Gastroesophageal sphincter (tissue), 4 donors: ENCODE measurements around the gene TAF10. TPM values are rescaled to one million over a fixed set of nuclear protein-coding genes. Genes with fewer than 3 reads are reported as not detected.

Experiments
- ATAC-seq: fragments of 150-250 bp; one replicate; pipeline ENCODE4 v1.9.1; 2016; ENCODE audit warnings: mild to moderate bottlenecking, moderate library complexity
- H3K27ac ChIP-seq, 4 donors: fragments of 200-600 bp; sonication (generic) in 3 of 4; 1 replicate in 3 of 4; 2 replicates in 1 of 4; pipeline ENCODE4 v1.5.1; 2016 to 2019
- H3K27me3 ChIP-seq: fragments of 200-600 bp; sonication (generic); one replicate; pipeline ENCODE4 v1.5.1; 2019
- H3K36me3 ChIP-seq, 2 donors: fragments of 200-600 bp; sonication (generic); one replicate each; pipeline ENCODE4 v1.5.1; 2019; ENCODE audit warnings: control low read depth in 1 of 2
- H3K4me1 ChIP-seq, 3 donors: fragments of 200-600 bp; sonication (generic); 1 replicate in 2 of 3; 2 replicates in 1 of 3; pipeline ENCODE4 v1.5.1; 2016 to 2019; ENCODE audit warnings: control low read depth in 2 of 3
- H3K4me3 ChIP-seq, 2 donors: fragments of 200-600 bp; sonication (generic); one replicate each; pipeline ENCODE4 v1.5.1; 2019; ENCODE audit warnings: mild to moderate bottlenecking in 1 of 2, moderate library complexity in 1 of 2
- H3K9me3 ChIP-seq, 3 donors: fragments of 200-600 bp; sonication (generic); one replicate each; pipeline ENCODE4 v1.5.1; 2017 to 2019; ENCODE audit warnings: control low read depth in 2 of 3
- EP300 ChIP-seq: sonication (generic); formaldehyde crosslinking; IDR thresholded peaks from one replicate; pipeline ENCODE4 v1.6.1; 2017; ENCODE audit warnings: antibody characterized with exemption, mild to moderate bottlenecking
- POLR2A ChIP-seq, 2 donors: fragments of 450-650 bp; IDR thresholded peaks; one replicate each; pipeline ENCODE4 v1.6.1; 2017; ENCODE audit warnings: antibody characterized with exemption in 2 of 2, mild to moderate bottlenecking in 2 of 2, moderate library complexity in 1 of 2
- POLR2AphosphoS5 ChIP-seq: sonication (generic); formaldehyde crosslinking; IDR thresholded peaks from one replicate; pipeline ENCODE4 v1.6.1; 2017; ENCODE audit warnings: antibody characterized with exemption
- WGBS, 2 donors: methylation state at CpG; one replicate each; pipeline ENCODE4 v1.1.5; 2018; ENCODE audit warnings: low coverage in 1 of 2; 5-methylcytosine and 5-hydroxymethylcytosine counted together
- total RNA-seq, 4 donors: library from RNA; depleted of rRNA; stranded (reverse); fragments of >200 nt; gene quantifications; one replicate each; pipeline ENCODE4 v1.1.0, GENCODE V29; 2016
- TF ChIP-seq, protein P1 (sequence below), 4 experiments: fragments of 200-600 bp in 2 of 4; fragments of 450-650 bp in 2 of 4; sonication (generic) in 1 of 4; IDR thresholded peaks; one replicate each; pipeline ENCODE4 v1.5.1; 2017 to 2019; ENCODE audit warnings: antibody characterized with exemption in 4 of 4, mild to moderate bottlenecking in 2 of 4, moderate library complexity in 2 of 4

Gene TAF10
- total RNA-seq, 4 donors from 2014 or later: 21.7 to 41.1 (median 35.4) TPM

DNA sequence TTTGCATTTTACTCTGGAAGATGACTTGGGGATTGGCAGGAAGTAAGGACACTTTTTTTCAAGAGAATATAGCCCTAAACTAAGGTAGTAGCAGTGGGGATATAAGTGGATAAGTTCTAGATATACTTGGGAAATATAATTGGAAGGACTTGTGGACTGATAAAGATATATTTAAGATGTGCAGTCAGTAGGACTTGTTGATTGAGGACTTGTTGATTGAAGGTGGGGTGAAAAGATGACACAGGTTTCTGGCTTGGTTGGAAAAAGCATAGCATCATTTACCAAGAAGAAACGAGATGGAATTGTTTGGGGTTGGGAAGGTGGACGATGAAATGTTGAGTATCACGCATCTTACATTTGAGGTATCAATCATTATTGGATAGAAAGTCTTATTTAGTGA, 1.5 kb upstream of the TAF10 start:
- Histone ChIP-seq H3K4me3 (no peak overlapping the region), H3K4me1 (peaks cover 2 to 64% (median 26%) of the 10 kb centered on the region in 3 donors), H3K9me3 (no peaks in the 10 kb centered on the region), H3K27me3 (no peaks in the 10 kb centered on the region), H3K27ac (peak overlapping the region; percentile 75 to 99 (median 98)), H3K36me3 (peaks cover 4 to 58% of the 10 kb centered on the region in 2 donors)
- no peak for TF ChIP-seq EP300
- no peak for TF ChIP-seq POLR2AphosphoS5
- TF ChIP-seq, protein P1, sequence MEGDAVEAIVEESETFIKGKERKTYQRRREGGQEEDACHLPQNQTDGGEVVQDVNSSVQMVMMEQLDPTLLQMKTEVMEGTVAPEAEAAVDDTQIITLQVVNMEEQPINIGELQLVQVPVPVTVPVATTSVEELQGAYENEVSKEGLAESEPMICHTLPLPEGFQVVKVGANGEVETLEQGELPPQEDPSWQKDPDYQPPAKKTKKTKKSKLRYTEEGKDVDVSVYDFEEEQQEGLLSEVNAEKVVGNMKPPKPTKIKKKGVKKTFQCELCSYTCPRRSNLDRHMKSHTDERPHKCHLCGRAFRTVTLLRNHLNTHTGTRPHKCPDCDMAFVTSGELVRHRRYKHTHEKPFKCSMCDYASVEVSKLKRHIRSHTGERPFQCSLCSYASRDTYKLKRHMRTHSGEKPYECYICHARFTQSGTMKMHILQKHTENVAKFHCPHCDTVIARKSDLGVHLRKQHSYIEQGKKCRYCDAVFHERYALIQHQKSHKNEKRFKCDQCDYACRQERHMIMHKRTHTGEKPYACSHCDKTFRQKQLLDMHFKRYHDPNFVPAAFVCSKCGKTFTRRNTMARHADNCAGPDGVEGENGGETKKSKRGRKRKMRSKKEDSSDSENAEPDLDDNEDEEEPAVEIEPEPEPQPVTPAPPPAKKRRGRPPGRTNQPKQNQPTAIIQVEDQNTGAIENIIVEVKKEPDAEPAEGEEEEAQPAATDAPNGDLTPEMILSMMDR (IDR thresholded peaks at IDR 0.05): no peak
- TF ChIP-seq POLR2A (IDR thresholded peaks at IDR 0.05): no peak
- ATAC-seq: no peak
- WGBS, 2 donors: 89 to 92% methylated on average over 3 of the region's 3 CpGs

DNA sequence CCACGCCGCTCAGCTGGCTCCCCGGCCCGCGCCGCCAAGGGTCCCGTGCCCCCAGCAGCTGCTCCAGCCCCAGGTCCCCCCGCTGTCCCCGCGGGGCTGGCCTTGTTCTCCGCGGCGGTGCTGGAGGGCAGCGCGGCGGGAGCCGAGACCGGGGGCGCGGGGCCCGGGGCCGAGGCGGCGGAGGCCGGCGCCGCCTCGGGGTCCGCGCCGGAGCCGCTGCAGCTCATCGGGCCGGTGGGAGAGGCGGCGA, 128 bp downstream of the TAF10 start:
- H3K36me3 ChIP-seq: peaks cover 4 to 64% of the 10 kb centered on the region in 2 donors
- peak overlapping the region; percentile 63 to 88 for H3K4me3 ChIP-seq
- WGBS, 2 donors: no CpG with 5 or more reads among the region's 36 CpGs
- H3K27ac ChIP-seq: peak overlapping the region; percentile 92 to 99 (median 98)
- H3K4me1 ChIP-seq: peaks cover 7 to 64% (median 27%) of the 10 kb centered on the region in 3 donors
- no peaks in the 10 kb centered on the region for H3K9me3 ChIP-seq
- TF ChIP-seq, protein P1 (IDR thresholded peaks at IDR 0.05): peak in 1 of 4 experiments; percentile 10
- TF ChIP-seq POLR2AphosphoS5 (no peak), EP300 (no peak), POLR2A (IDR thresholded peaks at IDR 0.05) (no peak)
- H3K27me3 ChIP-seq: no peaks in the 10 kb centered on the region
- no peak for ATAC-seq

- peak; percentile 11 for ATAC-seq
These were observed 689 bp downstream of the TAF10 start for GRCh38 chr11:6611092-6611962.

DNA sequence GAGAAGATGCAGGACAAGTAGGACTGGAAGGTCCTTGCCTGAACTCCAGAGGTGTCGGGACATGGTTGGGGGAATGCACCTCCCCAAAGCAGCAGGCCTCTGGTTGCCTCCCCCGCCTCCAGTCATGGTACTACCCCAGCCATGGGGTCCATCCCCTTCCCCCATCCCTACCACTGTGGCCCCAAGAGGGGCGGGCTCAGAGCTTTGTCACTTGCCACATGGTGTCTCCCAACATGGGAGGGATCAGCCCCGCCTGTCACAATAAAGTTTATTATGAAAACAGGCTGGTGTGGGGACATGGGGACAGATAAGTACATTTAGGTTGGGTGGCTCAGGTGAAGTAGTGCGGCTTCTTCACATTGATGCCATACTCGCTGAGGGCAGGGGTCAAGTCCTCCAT, 1.4 kb downstream of the TAF10 start:
- TF ChIP-seq POLR2A (IDR thresholded peaks at IDR 0.05) (no peak), POLR2AphosphoS5 (no peak)
- Histone ChIP-seq H3K9me3 (no peaks in the 10 kb centered on the region), H3K36me3 (peaks cover 4 to 51% of the 10 kb centered on the region in 2 donors), H3K4me3 (peak overlapping the region in 1 of 2 donors; percentile 88), H3K4me1 (peaks cover 7 to 74% (median 34%) of the 10 kb centered on the region in 3 donors), H3K27me3 (no peaks in the 10 kb centered on the region), H3K27ac (peak overlapping the region; percentile 92 to 99 (median 98))
- WGBS, 2 donors: 54% methylated on average over 2 of the region's 6 CpGs; no CpG with 5 or more reads in 1 of the 2 donors
- no peak for ATAC-seq

More at GRCh38 chr11:6611092-6611962, 689 bp downstream of the TAF10 start:
- Histone ChIP-seq H3K4me3 (peak overlapping the region; percentile 63 to 88), H3K36me3 (peaks cover 4 to 58% of the 10 kb centered on the region in 2 donors), H3K27me3 (no peaks in the 10 kb centered on the region), H3K27ac (peak overlapping the region; percentile 92 to 99 (median 98)), H3K4me1 (peaks cover 7 to 67% (median 32%) of the 10 kb centered on the region in 3 donors), H3K9me3 (no peaks in the 10 kb centered on the region)
- TF ChIP-seq POLR2AphosphoS5: peak; percentile 62
- TF ChIP-seq, protein P1 (IDR thresholded peaks at IDR 0.05): no peak
- TF ChIP-seq POLR2A (IDR thresholded peaks at IDR 0.05): no peak
- 0 to 3% methylated on average over 2 to 21 of the region's 39 CpGs for WGBS, 2 donors

DNA sequence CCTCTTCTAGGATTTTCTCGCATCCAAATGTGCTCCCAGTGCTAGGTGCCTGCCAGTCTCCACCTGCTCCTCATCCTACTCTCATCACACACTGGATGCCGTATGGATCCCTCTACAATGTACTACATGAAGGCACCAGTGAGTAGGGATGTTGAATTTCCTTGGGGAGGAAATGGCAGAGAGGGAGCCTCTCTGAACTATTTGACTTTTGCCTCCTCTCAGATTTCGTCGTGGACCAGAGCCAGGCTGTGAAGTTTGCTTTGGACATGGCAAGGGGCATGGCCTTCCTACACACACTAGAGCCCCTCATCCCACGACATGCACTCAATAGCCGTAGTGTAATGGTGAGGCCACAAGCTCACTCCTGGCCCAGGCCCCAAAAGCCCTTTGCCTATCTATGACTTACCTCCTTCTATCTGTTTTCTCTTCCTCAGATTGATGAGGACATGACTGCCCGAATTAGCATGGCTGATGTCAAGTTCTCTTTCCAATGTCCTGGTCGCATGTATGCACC, 2.5 kb downstream of the TAF10 start:
- ATAC-seq: no peak

More for the DNA sequence above, 2.5 kb downstream of the TAF10 start:
- WGBS, 2 donors: 67 to 68% methylated on average over 3 of the region's 8 CpGs
- no peak overlapping the region for H3K4me3 ChIP-seq
- H3K27me3 ChIP-seq: no peaks in the 10 kb centered on the region
- peaks cover 4 to 41% of the 10 kb centered on the region in 2 donors for H3K36me3 ChIP-seq
- H3K4me1 ChIP-seq: peaks cover 7 to 85% (median 34%) of the 10 kb centered on the region in 3 donors
- H3K9me3 ChIP-seq: no peaks in the 10 kb centered on the region
- H3K27ac ChIP-seq: peak overlapping the region; percentile 89 to 99 (median 98)
- TF ChIP-seq POLR2A (IDR thresholded peaks at IDR 0.05) (no peak), EP300 (no peak), POLR2AphosphoS5 (no peak)
- TF ChIP-seq, protein P1 (IDR thresholded peaks at IDR 0.05): no peak
